HL-60 (cell line): ENCODE results near the gene RTN4R.

Experiments
- GABPA ChIP-seq: IDR thresholded peaks from 2 replicates; pipeline ENCODE4 v1.6.1; 2012; ENCODE audit warnings: low read depth
- POLR2AphosphoS5 ChIP-seq: IDR thresholded peaks from 2 replicates; pipeline ENCODE4 v1.6.1; 2012; ENCODE audit warnings: low read depth
- SPI1 ChIP-seq: IDR thresholded peaks from 2 replicates; pipeline ENCODE4 v1.6.1; 2012; ENCODE audit warnings: low read depth, mild to moderate bottlenecking, borderline replicate concordance
- TF ChIP-seq, protein P1 (sequence below): IDR thresholded peaks from one replicate; pipeline ENCODE4 v1.5.1; 2011; ENCODE audit warnings: low read length, control low read depth, inconsistent platforms; ENCODE audit not compliant: insufficient read depth
- TF ChIP-seq, protein P2 (sequence below): IDR thresholded peaks from 2 replicates; pipeline ENCODE4 v1.6.1; 2012; ENCODE audit warnings: low read depth; ENCODE audit not compliant: insufficient replicate concordance

DNA sequence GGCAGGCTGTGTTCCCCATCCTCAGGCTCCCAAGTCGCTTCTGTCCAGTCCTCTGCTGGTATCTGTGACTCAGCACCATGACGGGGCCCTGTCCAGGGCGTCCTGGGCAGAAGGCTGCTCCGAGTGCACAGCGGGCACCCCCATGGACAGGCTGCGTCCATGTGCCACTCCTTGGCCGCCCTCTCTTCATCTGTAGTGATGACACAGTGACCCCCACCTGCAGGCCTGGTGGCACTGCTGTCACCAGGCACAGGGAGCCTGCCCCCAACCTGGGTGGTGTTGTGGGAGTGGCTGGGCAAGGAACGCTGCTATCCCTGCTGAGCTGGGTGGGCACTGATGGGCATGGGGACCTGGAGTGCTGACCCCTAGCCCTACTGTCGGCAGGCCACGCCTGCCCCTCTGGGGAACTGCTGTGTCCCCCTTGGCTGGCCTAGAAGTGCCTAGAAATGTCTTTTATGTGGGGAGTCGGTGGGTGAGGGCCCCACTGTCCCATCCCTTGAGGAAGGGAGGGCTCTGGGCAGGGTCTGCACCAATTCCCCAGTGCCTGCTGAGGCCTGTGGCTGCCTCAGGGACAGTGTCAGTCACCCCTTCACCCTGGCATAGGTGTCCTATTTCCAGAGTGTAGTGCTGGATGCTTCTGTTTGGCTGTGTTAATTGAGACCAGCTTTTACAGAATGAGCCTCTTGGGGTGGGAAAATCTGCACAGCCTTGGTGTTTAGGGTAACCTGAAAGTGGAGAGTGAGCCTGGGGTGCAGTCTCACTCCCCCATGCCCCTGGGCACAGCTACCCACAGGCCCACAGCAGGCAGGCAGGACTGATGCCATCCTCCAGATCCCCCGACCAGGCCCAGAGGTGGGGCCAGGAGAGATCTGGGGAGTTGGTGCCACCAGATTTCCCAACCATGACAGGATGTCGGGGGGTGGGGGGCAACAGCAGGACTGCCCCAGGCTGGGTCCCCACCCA is 34.5 kb downstream of the RTN4R start:
- TF ChIP-seq, protein P1, sequence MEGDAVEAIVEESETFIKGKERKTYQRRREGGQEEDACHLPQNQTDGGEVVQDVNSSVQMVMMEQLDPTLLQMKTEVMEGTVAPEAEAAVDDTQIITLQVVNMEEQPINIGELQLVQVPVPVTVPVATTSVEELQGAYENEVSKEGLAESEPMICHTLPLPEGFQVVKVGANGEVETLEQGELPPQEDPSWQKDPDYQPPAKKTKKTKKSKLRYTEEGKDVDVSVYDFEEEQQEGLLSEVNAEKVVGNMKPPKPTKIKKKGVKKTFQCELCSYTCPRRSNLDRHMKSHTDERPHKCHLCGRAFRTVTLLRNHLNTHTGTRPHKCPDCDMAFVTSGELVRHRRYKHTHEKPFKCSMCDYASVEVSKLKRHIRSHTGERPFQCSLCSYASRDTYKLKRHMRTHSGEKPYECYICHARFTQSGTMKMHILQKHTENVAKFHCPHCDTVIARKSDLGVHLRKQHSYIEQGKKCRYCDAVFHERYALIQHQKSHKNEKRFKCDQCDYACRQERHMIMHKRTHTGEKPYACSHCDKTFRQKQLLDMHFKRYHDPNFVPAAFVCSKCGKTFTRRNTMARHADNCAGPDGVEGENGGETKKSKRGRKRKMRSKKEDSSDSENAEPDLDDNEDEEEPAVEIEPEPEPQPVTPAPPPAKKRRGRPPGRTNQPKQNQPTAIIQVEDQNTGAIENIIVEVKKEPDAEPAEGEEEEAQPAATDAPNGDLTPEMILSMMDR: no peak
- TF ChIP-seq POLR2AphosphoS5: no peak
- TF ChIP-seq, protein P2, sequence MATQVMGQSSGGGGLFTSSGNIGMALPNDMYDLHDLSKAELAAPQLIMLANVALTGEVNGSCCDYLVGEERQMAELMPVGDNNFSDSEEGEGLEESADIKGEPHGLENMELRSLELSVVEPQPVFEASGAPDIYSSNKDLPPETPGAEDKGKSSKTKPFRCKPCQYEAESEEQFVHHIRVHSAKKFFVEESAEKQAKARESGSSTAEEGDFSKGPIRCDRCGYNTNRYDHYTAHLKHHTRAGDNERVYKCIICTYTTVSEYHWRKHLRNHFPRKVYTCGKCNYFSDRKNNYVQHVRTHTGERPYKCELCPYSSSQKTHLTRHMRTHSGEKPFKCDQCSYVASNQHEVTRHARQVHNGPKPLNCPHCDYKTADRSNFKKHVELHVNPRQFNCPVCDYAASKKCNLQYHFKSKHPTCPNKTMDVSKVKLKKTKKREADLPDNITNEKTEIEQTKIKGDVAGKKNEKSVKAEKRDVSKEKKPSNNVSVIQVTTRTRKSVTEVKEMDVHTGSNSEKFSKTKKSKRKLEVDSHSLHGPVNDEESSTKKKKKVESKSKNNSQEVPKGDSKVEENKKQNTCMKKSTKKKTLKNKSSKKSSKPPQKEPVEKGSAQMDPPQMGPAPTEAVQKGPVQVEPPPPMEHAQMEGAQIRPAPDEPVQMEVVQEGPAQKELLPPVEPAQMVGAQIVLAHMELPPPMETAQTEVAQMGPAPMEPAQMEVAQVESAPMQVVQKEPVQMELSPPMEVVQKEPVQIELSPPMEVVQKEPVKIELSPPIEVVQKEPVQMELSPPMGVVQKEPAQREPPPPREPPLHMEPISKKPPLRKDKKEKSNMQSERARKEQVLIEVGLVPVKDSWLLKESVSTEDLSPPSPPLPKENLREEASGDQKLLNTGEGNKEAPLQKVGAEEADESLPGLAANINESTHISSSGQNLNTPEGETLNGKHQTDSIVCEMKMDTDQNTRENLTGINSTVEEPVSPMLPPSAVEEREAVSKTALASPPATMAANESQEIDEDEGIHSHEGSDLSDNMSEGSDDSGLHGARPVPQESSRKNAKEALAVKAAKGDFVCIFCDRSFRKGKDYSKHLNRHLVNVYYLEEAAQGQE: no peak
- TF ChIP-seq GABPA: no peak
- no peak for TF ChIP-seq SPI1
